Activated T-helper 2 cell treated with anti-CD3 and anti-CD28 coated beads, Interferon-gamma antibody, Interleukin-2, Interleukin-4, amounts not matched to agents 10 μg/mL and 5 μg/mL and 100 μg/mL, durations not matched to agents 14 hours and 24 hours and 36 hours (primary cell): ENCODE data around the gene DNPH1. TPM values are rescaled to one million over a fixed set of nuclear protein-coding genes. Genes with fewer than 3 reads are reported as not detected.

Experiments
- DNase-seq: peaks from one replicate; pipeline ENCODE4 v3.0.0; 2021; ENCODE audit warnings: low spot score
- H3K27ac Mint-ChIP-seq: one replicate; pipeline ENCODE4 v1.8.0; 2021; ENCODE audit warnings: mixed read lengths
- H3K27me3 Mint-ChIP-seq: one replicate; pipeline ENCODE4 v1.8.0; 2021; ENCODE audit warnings: low read depth, mixed read lengths
- H3K36me3 Mint-ChIP-seq: one replicate; pipeline ENCODE4 v1.8.0; 2021; ENCODE audit warnings: low read depth, mixed read lengths
- H3K4me1 Mint-ChIP-seq: one replicate; pipeline ENCODE4 v1.8.0; 2021; ENCODE audit warnings: low read depth, mixed read lengths
- H3K4me3 Mint-ChIP-seq: one replicate; pipeline ENCODE4 v1.8.0; 2021; ENCODE audit warnings: low read depth, mild to moderate bottlenecking, moderate library complexity, mixed read lengths
- H3K9me3 Mint-ChIP-seq: one replicate; pipeline ENCODE4 v1.8.0; 2021; ENCODE audit warnings: mixed read lengths
- intact Hi-C: fragments of 100-400 bp; cut with micrococcal nuclease; formaldehyde crosslinking; loops from one replicate; pipeline ENCODE4 v1.15.1; 2023
- total RNA-seq: library from RNA; stranded (reverse); gene quantifications from 2 replicates; pipeline ENCODE4 v1.2.3, GENCODE V29; 2022

The DNPH1 gene
- total RNA-seq, 1 donor from 2014 or later: 70.5 TPM

- DNase-seq: no peak
- Mint-ChIP-seq H3K4me3 (no peak overlapping the region), H3K27me3 (no peaks in the 10 kb centered on the region), H3K27ac (no peak overlapping the region), H3K36me3 (peaks cover 30% of the 10 kb centered on the region), H3K9me3 (no peaks in the 10 kb centered on the region), H3K4me1 (peaks cover 20% of the 10 kb centered on the region)
- intact Hi-C loops: no loop called here
Observed at GRCh38 chr6:43188426-43188825, 40.9 kb downstream of the DNPH1 start.

GRCh38 chr6:43187821-43188220 lies 41.5 kb downstream of the DNPH1 start:
- no peak overlapping the region for H3K4me3 Mint-ChIP-seq
- H3K27ac Mint-ChIP-seq: no peak overlapping the region
- DNase-seq: no peak
- H3K27me3 Mint-ChIP-seq: no peaks in the 10 kb centered on the region
- H3K36me3 Mint-ChIP-seq: peaks cover 24% of the 10 kb centered on the region
- intact Hi-C loops: no loop called here
- H3K9me3 Mint-ChIP-seq: no peaks in the 10 kb centered on the region
- H3K4me1 Mint-ChIP-seq: peaks cover 26% of the 10 kb centered on the region

DNA sequence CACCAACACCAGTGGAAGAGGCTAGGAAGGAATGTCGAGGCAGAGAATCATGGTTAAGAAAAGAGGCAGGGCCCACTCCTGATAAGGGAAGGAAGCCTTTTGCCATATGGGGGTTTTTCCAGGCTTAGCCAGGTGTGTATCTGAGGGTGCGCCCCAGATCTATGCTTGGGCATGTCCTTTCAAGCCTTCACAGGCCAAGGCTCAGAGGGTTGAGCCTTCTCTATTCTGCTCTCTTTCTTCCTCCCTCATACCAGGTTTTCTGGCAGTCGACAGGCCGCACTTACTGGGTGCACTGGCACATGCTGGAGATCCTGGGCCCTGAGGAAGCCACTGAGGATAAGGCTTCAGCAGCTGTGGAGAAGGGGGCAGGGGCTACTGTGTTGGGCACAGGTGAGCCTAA lies 42.6 kb downstream of the DNPH1 start:
- Mint-ChIP-seq H3K4me3 (no peak overlapping the region), H3K4me1 (peaks cover 30% of the 10 kb centered on the region), H3K36me3 (peaks cover 20% of the 10 kb centered on the region), H3K9me3 (no peaks in the 10 kb centered on the region), H3K27ac (no peak overlapping the region), H3K27me3 (no peaks in the 10 kb centered on the region)
- intact Hi-C loops: no loop called here
- no peak for DNase-seq

GRCh38 chr6:43186019-43186418 lies 43.3 kb downstream of the DNPH1 start:
- no peak for DNase-seq
- Mint-ChIP-seq H3K27ac (no peak overlapping the region), H3K9me3 (no peaks in the 10 kb centered on the region), H3K4me1 (peaks cover 37% of the 10 kb centered on the region), H3K27me3 (no peaks in the 10 kb centered on the region), H3K36me3 (peaks cover 22% of the 10 kb centered on the region), H3K4me3 (no peak overlapping the region)
- intact Hi-C loops: no loop called here

DNA sequence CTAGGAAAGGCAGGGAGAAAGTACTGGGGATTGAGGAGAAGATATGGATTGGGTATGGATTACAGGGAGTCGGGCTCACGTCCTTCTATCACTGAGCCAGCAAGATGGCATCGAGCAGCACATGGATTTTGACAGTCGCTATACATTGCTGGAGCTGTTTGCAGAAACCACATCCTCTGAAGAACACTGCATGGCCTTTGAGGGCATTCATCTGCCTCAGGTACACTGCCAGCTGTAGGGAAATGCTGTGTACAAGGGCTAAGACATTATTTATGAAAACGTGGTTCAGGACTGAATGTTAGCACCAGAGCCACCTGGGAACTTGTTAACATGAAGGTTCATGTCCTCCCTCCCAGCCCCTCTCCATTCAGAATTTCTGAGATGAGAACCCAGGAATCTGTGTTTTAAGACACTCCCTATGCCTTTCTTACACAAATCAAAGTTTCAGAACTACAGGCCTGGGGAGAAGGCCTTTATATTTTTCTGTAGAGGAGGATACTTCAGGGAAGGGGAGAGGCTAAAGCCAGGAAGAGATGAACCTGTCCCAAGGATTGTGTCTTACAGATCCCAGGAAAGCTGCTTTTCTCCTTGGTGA lies 43.8 kb downstream of the DNPH1 start:
- H3K27me3 Mint-ChIP-seq: no peaks in the 10 kb centered on the region
- peaks cover 38% of the 10 kb centered on the region for H3K4me1 Mint-ChIP-seq
- H3K27ac Mint-ChIP-seq: peak overlapping the region; percentile 10
- intact Hi-C loops: no loop called here
- H3K36me3 Mint-ChIP-seq: peaks cover 24% of the 10 kb centered on the region
- no peak for DNase-seq
- H3K9me3 Mint-ChIP-seq: no peaks in the 10 kb centered on the region
- no peak overlapping the region for H3K4me3 Mint-ChIP-seq

DNA sequence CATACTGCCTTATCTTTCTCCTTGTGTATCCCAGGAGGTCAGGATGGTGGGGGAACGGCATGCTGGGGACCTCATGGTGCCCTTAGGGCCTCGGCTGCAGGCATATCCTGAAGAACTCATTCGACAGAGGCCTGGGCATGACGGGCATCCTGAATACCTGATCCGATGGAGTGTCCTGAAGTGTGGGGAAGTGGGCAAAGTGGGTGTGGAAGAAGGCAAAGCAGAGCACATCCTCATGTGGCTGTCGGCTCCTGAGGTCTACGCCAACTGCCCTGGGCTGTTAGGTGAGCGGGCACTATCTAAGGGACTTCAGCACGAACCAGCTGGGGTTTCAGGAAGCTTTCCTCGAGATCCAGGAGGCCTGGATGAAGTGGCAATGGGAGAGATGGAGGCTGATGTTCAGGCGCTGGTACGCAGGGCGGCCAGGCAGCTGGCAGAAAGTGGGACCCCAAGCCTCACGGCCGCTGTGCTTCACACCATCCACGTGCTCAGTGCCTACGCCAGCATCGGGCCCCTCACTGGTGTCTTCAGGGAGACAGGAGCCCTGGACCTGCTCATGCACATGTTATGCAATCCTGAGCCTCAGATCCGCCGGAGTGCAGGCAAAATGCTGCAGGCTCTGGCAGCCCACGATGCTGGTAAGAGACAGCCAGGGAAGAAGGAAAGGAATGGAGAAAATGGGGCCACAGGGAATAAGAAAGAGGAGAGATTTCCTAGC lies 44.9 kb downstream of the DNPH1 start:
- no peaks in the 10 kb centered on the region for H3K9me3 Mint-ChIP-seq
- H3K4me1 Mint-ChIP-seq: peaks cover 38% of the 10 kb centered on the region
- H3K36me3 Mint-ChIP-seq: peaks cover 21% of the 10 kb centered on the region
- intact Hi-C loops: no loop called here
- no peak for DNase-seq
- H3K4me3 Mint-ChIP-seq: peak overlapping the region; percentile 63
- H3K27me3 Mint-ChIP-seq: no peaks in the 10 kb centered on the region
- H3K27ac Mint-ChIP-seq: peak overlapping the region; percentile 29

DNA sequence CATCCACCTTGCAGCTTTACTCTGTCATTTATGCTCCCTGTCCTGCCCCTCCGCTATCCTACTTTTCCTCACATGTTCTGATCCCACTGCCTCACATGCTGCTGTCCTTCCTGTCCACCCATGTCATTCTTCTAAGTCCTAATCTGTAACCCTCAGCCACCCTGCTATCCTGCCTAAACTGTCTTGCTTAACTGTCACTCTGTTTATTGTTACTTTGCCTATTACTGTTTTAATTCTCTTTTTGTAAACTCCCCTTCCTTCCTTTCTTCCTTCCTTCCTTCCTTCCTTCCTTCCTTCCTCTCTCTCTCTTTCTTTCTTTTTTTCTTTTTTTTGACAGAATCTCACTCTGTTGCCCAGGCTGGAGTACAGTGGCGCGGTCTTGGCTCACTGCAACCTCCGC lies 45.8 kb downstream of the DNPH1 start:
- H3K36me3 Mint-ChIP-seq: peaks cover 30% of the 10 kb centered on the region
- H3K27ac Mint-ChIP-seq: peak overlapping the region; percentile 82
- intact Hi-C loops: no loop called here
- H3K4me1 Mint-ChIP-seq: peaks cover 38% of the 10 kb centered on the region
- no peaks in the 10 kb centered on the region for H3K9me3 Mint-ChIP-seq
- peak overlapping the region; percentile 98 for H3K4me3 Mint-ChIP-seq
- H3K27me3 Mint-ChIP-seq: no peaks in the 10 kb centered on the region
- DNase-seq: no peak

DNA sequence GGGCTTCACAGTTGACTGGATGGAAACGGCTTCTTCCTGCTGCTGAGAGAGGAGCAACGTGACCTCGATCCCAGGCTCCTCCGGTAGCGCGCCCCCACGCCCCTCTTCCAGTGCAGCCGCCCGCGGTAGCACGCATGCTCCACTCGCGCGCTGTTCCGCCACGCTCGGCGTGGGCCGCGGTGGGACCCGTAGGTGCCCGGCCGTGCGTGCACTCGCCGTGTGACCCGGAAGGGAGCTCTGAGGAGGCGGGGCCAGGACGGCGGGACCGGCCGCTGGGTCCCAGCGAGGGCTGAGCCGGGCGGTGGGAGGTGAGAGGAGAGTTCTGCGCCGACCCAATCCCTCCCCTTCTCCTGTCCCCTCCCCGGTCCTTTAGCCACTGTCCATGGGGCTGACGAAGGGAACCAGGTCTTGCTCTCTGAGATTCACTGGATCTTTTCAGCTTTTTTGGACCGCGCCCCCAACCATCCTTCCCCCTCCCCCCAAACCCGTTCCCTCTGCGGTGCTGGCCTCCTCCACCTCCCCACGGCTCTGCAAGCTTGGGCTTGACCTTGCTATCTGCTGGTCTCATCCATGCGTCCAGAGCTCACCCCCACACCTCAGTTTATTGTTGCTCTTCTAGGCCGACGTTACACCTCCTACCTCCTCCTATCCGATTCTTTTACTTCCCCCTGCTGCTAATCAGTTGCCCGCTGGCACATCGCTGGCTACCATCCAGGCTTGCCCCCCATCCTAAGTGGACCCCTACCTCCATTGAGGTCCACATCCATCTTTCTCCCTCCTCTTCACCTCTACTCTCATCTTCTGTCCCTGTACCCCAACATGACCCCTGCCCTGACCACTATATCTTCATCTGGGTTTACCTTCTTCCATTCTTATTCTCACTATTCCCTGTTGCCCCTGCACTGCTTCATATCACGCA lies 47.1 kb downstream of the DNPH1 start, which contains the start of gene CUL9:
TSS of gene CUL9 (plus strand) at position 255 of the 919 bp plus-strand sequence. CDS start 2,115 bp downstream, outside the sequence.
- Mint-ChIP-seq H3K4me1 (peaks cover 38% of the 10 kb centered on the region), H3K36me3 (peaks cover 37% of the 10 kb centered on the region), H3K27ac (peak within 1 kb of the TSS; percentile 82), H3K27me3 (no peaks in the 10 kb centered on the region), H3K9me3 (no peaks in the 10 kb centered on the region), H3K4me3 (peak within 1 kb of the TSS; percentile 98)
- DNase-seq: peak; percentile 76
- intact Hi-C loops: loop anchor here (1.0 kb wide), 1 partner anchor 8 kb away; no protein-coding TSS in a partner anchor

DNA sequence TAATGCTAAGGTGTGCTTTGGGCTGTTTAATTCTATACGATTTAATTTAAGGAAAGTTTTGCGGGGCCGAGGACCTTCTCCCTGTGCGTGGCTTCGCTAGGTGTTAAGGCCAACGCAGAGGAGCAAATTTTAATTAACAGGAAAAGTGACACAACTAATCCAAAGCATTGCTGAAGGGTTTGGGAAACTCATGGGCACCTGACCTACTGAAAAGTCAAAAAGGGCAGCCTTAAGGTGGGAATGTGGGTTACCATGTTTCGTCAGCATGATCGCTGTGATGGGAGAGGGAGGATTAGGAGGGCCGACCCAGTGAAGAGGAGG lies 47.7 kb downstream of the DNPH1 start:
- peak overlapping the region; percentile 98 for H3K4me3 Mint-ChIP-seq
- peak overlapping the region; percentile 80 for H3K27ac Mint-ChIP-seq
- intact Hi-C loops: no loop called here
- DNase-seq: no peak
- no peaks in the 10 kb centered on the region for H3K9me3 Mint-ChIP-seq
- peaks cover 42% of the 10 kb centered on the region for H3K36me3 Mint-ChIP-seq
- no peaks in the 10 kb centered on the region for H3K27me3 Mint-ChIP-seq
- peaks cover 38% of the 10 kb centered on the region for H3K4me1 Mint-ChIP-seq

- H3K27me3 Mint-ChIP-seq: no peaks in the 10 kb centered on the region
- peaks cover 43% of the 10 kb centered on the region for H3K36me3 Mint-ChIP-seq
- H3K4me1 Mint-ChIP-seq: peaks cover 37% of the 10 kb centered on the region
- no peak for DNase-seq
- H3K4me3 Mint-ChIP-seq: peak overlapping the region; percentile 98
- intact Hi-C loops: no loop called here
- no peaks in the 10 kb centered on the region for H3K9me3 Mint-ChIP-seq
- peak overlapping the region; percentile 80 for H3K27ac Mint-ChIP-seq
Observed at GRCh38 chr6:43180985-43181384, 48.3 kb downstream of the DNPH1 start.

DNA sequence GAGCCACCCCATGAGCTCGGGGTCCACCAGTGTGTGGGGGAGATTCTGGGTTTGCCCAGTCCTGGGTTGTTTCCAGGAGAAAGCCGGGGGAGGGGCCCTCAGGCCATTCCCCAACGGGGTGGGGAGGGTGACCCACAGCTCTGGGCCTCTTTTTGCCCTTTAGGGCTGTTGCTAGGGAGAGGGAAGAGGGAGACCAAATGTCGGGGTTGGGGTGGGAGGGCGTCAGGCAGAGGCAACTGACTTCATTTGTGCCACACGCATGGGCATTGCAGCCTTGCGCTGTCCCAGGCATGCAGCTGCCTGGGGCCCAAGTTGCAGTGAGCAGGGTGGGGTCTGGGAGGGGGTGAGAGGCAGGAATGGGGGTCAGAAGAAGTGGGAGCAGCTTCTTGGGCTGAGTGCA lies 49.2 kb downstream of the DNPH1 start:
- Mint-ChIP-seq H3K9me3 (no peaks in the 10 kb centered on the region), H3K36me3 (peaks cover 51% of the 10 kb centered on the region), H3K27me3 (no peaks in the 10 kb centered on the region), H3K27ac (no peak overlapping the region), H3K4me1 (peaks cover 40% of the 10 kb centered on the region), H3K4me3 (no peak overlapping the region)
- no peak for DNase-seq
- intact Hi-C loops: no loop called here

DNA sequence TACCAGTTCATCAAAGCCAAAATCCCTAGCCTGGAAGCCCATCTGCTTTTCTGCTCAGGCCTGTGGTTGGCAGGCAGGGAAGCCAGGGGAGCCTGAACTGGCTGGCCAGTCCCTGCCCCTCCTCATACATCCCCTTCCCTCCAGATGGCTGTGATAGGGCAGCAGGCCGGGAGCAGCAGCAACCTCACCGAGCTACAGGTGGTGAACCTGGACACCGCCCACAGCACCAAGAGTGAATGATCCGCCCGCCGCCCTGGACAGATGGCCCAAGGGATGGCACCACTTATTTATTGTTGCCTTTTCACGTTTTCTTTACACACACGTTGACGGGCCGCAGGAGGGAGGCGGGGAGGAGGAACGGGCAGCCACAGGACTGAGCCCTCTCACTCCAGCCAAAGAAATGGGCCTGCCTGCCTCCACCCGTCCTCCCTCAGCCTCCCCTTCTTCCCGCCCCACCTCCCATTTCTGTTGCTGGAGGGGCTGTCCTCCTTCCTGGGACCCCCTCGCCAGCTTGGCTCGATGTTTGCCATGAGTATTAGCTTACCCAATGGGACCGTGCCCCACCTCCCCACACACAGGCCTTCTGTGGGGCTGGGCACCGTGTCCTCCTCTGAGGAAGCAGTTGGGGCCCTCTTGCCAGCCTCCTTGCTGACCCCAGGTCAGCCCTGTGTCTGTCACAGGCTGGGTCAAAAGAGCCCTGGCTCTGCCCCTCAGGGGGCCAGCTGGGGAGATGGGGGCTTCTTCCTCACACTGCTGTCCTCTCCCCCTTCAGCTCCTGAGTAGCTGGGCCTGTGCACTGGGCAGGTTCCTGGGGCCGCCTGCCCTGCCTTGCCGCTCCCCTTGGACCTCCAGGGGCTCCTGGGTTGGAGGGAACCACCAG lies 50.1 kb downstream of the DNPH1 start:
- Mint-ChIP-seq H3K4me3 (no peak overlapping the region), H3K36me3 (peaks cover 55% of the 10 kb centered on the region)

More for the DNA sequence above, 50.1 kb downstream of the DNPH1 start:
- intact Hi-C loops: no loop called here
- H3K27ac Mint-ChIP-seq: no peak overlapping the region
- H3K9me3 Mint-ChIP-seq: no peaks in the 10 kb centered on the region
- H3K4me1 Mint-ChIP-seq: peaks cover 38% of the 10 kb centered on the region
- DNase-seq: no peak
- H3K27me3 Mint-ChIP-seq: no peaks in the 10 kb centered on the region
